ENCODE results near the gene CAMKK2.
"Not testable (repeated sequence)": the region's sequence is repeated elsewhere in the genome, so short reads cannot be mapped to it uniquely, and the experiment has no call there.

Gene CAMKK2

GRCh38 chr12:121259074-121259473 lies 37.4 kb downstream of the CAMKK2 start:
- no peak overlapping the region for H3K9ac ChIP-seq (ENCODE audit: low read length)
- H3K9me3 ChIP-seq (ENCODE audit: control insufficient read depth, insufficient read depth, low read depth, low read length): no peaks in the 10 kb centered on the region
- no peak overlapping the region for H3K4me3 ChIP-seq (ENCODE audit: low read depth, low read length)
- H3K36me3 ChIP-seq (ENCODE audit: control insufficient read depth, insufficient read depth, low read length): peaks cover 68% of the 10 kb centered on the region
- H3K27me3 ChIP-seq (ENCODE audit: control insufficient read depth, insufficient read depth, low read length): no peaks in the 10 kb centered on the region
- H3K27ac ChIP-seq (ENCODE audit: low read depth, low read length): no peak overlapping the region
- no peaks in the 10 kb centered on the region for H3K4me1 ChIP-seq (ENCODE audit: control insufficient read depth, insufficient read depth, low read length)

DNA sequence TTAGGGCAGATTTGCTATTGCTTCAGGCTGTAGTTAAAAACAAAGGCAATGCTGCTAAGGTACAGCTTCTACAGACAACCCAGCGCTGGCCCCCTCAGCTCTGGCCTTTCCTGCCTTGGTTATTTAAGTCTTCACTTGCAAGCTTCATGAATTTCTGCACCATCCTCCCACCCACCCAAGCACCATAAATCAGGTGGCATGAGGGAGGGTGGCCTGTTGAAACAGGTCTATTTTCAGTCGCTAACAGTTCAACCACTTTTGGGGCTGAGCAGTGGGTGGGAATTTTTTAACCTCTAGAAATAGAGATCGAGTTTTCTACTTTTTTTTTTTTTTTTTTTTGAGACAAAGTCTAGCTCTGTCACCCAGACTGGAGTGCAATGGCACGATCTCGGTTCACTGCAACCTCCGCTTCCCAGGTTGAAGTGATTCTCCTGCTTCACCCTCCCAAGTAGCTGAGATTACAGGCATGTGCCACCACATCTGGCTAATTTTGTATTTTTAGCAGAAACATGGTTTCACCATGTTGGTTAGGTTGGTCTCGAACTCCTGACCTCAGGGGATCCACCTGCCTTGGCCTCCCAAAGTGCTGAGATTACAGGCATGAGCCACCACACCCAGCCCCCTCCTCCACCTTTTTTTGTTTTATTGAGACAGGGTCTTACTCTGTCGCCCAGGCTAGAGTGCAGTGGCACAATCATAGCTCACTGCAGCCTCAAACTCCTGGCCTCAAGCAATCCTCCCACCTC lies 38.6 kb downstream of the CAMKK2 start:
- H3K36me3 ChIP-seq (ENCODE audit: control insufficient read depth, insufficient read depth, low read length): peaks cover 68% of the 10 kb centered on the region
- not testable (repeated sequence) for H3K27ac ChIP-seq (ENCODE audit: low read depth, low read length); H3K27me3 ChIP-seq (ENCODE audit: control insufficient read depth, insufficient read depth, low read length); H3K9me3 ChIP-seq (ENCODE audit: control insufficient read depth, insufficient read depth, low read depth, low read length); H3K9ac ChIP-seq (ENCODE audit: low read length); H3K4me3 ChIP-seq (ENCODE audit: low read depth, low read length); H3K4me1 ChIP-seq (ENCODE audit: control insufficient read depth, insufficient read depth, low read length)

DNA sequence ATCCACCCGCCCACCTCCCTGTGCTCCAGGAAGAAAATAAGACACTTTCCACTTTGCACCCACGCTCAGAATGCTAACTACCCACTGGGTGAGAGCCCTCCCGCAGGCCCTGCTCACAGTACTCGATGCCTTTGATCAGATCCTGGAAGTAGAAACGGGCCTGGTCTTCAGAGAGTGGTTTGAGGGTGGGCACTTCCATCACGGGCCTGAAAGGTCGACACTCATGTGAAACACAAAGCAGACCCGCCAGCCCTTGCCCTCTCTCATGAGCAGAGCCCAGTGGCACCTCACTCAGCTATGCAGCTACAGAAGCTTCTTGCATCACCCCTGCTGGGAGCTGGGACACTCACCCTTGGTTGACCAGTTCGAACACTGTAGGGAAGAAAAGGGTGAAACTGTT lies 41.1 kb downstream of the CAMKK2 start:
- Histone ChIP-seq H3K36me3 (ENCODE audit: control insufficient read depth, insufficient read depth, low read length) (peaks cover 72% of the 10 kb centered on the region), H3K4me3 (ENCODE audit: low read depth, low read length) (no peak overlapping the region), H3K4me1 (ENCODE audit: control insufficient read depth, insufficient read depth, low read length) (no peaks in the 10 kb centered on the region), H3K27ac (ENCODE audit: low read depth, low read length) (no peak overlapping the region), H3K27me3 (ENCODE audit: control insufficient read depth, insufficient read depth, low read length) (no peaks in the 10 kb centered on the region), H3K9ac (ENCODE audit: low read length) (no peak overlapping the region), H3K9me3 (ENCODE audit: control insufficient read depth, insufficient read depth, low read depth, low read length) (no peaks in the 10 kb centered on the region)

DNA sequence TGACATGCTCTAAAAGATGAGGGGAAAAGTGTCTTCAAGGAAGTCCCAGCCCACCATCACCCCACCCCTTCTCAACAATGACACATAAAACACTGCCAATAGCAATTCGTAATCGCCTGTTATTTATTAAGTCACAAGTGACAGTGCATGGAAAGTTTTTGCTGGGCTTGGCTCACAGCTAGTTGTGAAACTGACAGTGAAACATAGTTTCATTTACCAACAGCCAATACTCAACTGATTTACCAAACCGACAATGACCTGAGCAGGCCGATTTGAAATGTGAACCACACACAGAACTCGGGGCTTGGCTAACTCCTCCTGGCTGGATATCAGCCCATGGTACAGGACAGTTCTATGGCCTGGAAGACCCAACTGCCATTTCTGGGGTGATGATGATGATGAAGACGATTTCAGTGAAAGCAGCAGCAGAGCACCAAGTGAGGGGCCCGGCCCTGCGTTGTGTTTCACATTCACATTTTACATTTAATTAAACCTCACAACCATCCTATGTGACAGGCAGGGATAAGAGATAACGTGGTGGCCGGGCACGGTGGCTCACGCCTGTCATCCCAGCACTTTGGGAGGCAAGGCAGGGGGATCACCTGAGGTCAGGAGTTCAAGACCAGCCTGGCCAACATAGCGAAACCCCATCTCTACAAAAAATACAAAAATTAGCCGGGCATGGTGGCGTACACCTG lies 42.7 kb downstream of the CAMKK2 start:
- H3K4me3 ChIP-seq (ENCODE audit: low read depth, low read length): no peak overlapping the region
- H3K4me1 ChIP-seq (ENCODE audit: control insufficient read depth, insufficient read depth, low read length): no peaks in the 10 kb centered on the region
- H3K27ac ChIP-seq (ENCODE audit: low read depth, low read length): no peak overlapping the region
- H3K36me3 ChIP-seq (ENCODE audit: control insufficient read depth, insufficient read depth, low read length): peaks cover 73% of the 10 kb centered on the region
- no peaks in the 10 kb centered on the region for H3K9me3 ChIP-seq (ENCODE audit: control insufficient read depth, insufficient read depth, low read depth, low read length)
- no peaks in the 10 kb centered on the region for H3K27me3 ChIP-seq (ENCODE audit: control insufficient read depth, insufficient read depth, low read length)
- no peak overlapping the region for H3K9ac ChIP-seq (ENCODE audit: low read length)

DNA sequence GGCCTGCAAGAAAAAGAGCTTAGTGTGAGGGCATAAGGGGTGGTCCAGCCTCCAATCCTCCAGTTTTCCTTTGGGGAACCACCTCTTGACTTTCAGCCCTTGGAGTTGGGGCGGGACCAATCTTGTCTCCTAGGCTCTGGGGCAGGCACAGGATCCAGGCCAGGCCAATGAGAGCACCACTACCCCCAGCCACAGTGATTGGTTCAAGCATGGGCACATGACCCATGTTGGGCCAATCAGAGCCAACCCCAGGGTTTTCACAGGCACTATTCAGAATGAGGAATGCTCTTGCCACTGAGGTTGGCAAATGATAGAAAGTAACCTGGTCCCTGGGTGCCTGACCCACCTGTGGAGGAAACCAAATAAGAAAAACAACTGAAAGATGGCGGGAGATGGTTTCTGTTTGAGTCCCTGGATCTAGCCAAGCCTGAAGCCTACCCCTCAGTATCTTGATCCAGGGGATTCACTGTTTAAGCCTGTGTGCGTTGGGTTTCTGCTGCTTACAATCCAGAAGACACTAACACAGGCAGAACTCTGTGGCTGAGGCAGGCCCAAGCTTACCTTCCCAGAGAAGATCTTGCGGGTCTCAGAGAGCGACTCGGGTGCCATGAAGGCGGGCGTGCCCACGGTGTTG lies 43.7 kb downstream of the CAMKK2 start:
- H3K9ac ChIP-seq (ENCODE audit: low read length): no peak overlapping the region
- H3K36me3 ChIP-seq (ENCODE audit: control insufficient read depth, insufficient read depth, low read length): peaks cover 78% of the 10 kb centered on the region

GRCh38 chr12:121251838-121252237 lies 44.7 kb downstream of the CAMKK2 start:
- H3K27ac ChIP-seq (ENCODE audit: low read depth, low read length): no peak overlapping the region
- H3K27me3 ChIP-seq (ENCODE audit: control insufficient read depth, insufficient read depth, low read length): no peaks in the 10 kb centered on the region
- peaks cover 86% of the 10 kb centered on the region for H3K36me3 ChIP-seq (ENCODE audit: control insufficient read depth, insufficient read depth, low read length)
- H3K9me3 ChIP-seq (ENCODE audit: control insufficient read depth, insufficient read depth, low read depth, low read length): no peaks in the 10 kb centered on the region
- H3K9ac ChIP-seq (ENCODE audit: low read length): no peak overlapping the region
- H3K4me3 ChIP-seq (ENCODE audit: low read depth, low read length): no peak overlapping the region
- H3K4me1 ChIP-seq (ENCODE audit: control insufficient read depth, insufficient read depth, low read length): no peaks in the 10 kb centered on the region

More for the DNA sequence above, 43.7 kb downstream of the CAMKK2 start:
- Histone ChIP-seq H3K9me3 (ENCODE audit: control insufficient read depth, insufficient read depth, low read depth, low read length) (no peaks in the 10 kb centered on the region), H3K27me3 (ENCODE audit: control insufficient read depth, insufficient read depth, low read length) (no peaks in the 10 kb centered on the region), H3K4me3 (ENCODE audit: low read depth, low read length) (no peak overlapping the region), H3K4me1 (ENCODE audit: control insufficient read depth, insufficient read depth, low read length) (no peaks in the 10 kb centered on the region), H3K27ac (ENCODE audit: low read depth, low read length) (no peak overlapping the region)

DNA sequence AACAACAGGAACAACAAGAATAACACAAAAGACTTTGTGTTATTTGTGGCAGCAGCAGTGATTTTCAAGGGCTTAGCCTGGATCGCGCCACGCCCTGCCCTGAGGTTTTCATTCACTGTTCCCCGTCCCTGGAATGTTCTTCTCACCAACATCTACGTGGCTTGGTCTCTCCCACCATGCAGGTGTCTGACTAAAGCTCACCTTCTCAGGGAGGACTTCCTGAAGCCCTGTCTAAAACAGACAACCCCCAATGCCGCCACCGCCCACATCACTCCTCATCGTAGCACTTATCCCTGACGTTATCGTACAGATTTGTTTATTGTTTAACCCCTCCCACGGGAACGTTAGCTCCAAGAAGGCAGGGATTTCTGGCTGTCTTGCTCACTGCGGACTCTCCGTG lies 46.1 kb downstream of the CAMKK2 start:
- H3K9me3 ChIP-seq (ENCODE audit: control insufficient read depth, insufficient read depth, low read depth, low read length): no peaks in the 10 kb centered on the region
- H3K4me1 ChIP-seq (ENCODE audit: control insufficient read depth, insufficient read depth, low read length): no peaks in the 10 kb centered on the region
- H3K4me3 ChIP-seq (ENCODE audit: low read depth, low read length): no peak overlapping the region
- H3K27me3 ChIP-seq (ENCODE audit: control insufficient read depth, insufficient read depth, low read length): no peaks in the 10 kb centered on the region
- H3K27ac ChIP-seq (ENCODE audit: low read depth, low read length): no peak overlapping the region
- peaks cover 78% of the 10 kb centered on the region for H3K36me3 ChIP-seq (ENCODE audit: control insufficient read depth, insufficient read depth, low read length)
- no peak overlapping the region for H3K9ac ChIP-seq (ENCODE audit: low read length)

DNA sequence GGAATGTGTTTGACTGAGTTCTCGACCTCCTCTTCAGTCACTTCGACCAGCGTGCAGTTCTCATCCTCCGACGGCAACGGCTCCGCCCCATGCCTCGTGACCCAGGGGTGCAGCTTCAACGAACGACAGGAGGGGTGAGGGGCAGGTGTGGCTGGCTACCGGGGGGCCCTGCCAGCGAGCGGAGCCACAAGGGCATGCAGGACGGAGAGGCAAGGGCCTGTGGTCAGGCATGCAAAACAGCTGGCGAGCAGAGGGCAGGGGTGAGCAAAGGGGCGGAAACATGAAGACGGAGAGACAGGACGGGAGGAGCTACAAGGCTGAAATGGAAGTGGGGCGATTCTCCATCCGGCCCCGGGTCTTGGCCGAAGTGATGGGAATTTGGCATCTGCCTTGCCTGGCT lies 47.9 kb downstream of the CAMKK2 start:
- Histone ChIP-seq H3K9me3 (ENCODE audit: control insufficient read depth, insufficient read depth, low read depth, low read length) (no peaks in the 10 kb centered on the region), H3K27ac (ENCODE audit: low read depth, low read length) (no peak overlapping the region), H3K9ac (ENCODE audit: low read length) (no peak overlapping the region), H3K27me3 (ENCODE audit: control insufficient read depth, insufficient read depth, low read length) (no peaks in the 10 kb centered on the region), H3K4me1 (ENCODE audit: control insufficient read depth, insufficient read depth, low read length) (no peaks in the 10 kb centered on the region), H3K36me3 (ENCODE audit: control insufficient read depth, insufficient read depth, low read length) (peaks cover 81% of the 10 kb centered on the region), H3K4me3 (ENCODE audit: low read depth, low read length) (no peak overlapping the region)

DNA sequence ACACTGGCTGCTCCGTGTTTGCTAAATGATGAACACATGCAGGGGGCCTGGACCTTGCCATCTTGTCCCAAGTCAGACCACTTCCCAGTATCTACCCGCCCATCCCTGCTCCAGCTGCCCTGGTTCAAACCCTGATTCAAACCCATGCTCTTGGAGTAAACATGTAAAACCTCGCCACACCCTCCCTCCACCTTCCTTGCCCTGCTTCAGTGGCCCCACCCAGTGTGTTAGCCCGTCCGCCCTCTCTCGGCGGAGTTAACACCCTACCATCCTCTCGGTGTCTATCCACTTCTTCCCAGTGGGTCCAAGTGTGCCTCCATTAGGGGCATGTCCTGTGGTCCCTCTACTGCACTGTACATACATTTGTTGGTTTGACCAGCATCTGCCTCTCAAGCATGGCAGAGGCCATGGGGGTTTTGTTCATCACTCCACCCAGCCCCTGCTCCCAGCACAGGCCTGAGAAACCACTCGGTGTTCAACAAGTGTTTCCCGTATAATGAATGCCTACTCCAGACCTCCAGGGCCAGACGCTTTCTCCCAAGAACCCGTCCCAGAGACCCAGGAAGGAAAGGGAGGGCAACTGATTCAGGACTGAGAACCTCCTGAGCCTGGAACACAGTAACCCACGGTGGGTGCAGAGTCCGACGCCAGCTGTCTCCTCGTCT lies 49.5 kb downstream of the CAMKK2 start:
- H3K4me3 ChIP-seq (ENCODE audit: low read depth, low read length): no peak overlapping the region
- no peaks in the 10 kb centered on the region for H3K4me1 ChIP-seq (ENCODE audit: control insufficient read depth, insufficient read depth, low read length)
- no peak overlapping the region for H3K27ac ChIP-seq (ENCODE audit: low read depth, low read length)
- no peak overlapping the region for H3K9ac ChIP-seq (ENCODE audit: low read length)
- H3K9me3 ChIP-seq (ENCODE audit: control insufficient read depth, insufficient read depth, low read depth, low read length): no peaks in the 10 kb centered on the region
- no peaks in the 10 kb centered on the region for H3K27me3 ChIP-seq (ENCODE audit: control insufficient read depth, insufficient read depth, low read length)
- H3K36me3 ChIP-seq (ENCODE audit: control insufficient read depth, insufficient read depth, low read length): peaks cover 73% of the 10 kb centered on the region

DNA sequence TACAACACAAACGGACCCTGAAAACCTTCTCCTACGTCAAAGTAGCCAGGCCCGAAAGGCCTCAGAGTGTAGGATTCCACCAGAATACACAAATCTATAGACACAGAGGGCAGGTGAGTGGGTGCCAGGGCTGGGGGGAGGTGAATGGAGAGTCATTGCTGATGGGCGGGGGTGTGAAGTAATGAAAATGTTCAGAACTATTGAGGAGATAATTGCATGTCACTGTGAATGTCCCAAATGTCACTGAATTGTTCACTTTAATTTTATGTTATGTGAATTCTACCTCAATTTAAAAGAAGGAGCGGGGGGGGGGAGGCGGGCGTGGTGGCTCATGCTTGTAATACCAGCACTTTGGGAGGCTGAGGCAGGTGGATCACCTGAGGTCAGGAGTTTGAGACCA lies 50.6 kb downstream of the CAMKK2 start:
- Histone ChIP-seq H3K27ac (ENCODE audit: low read depth, low read length) (no peak overlapping the region), H3K36me3 (ENCODE audit: control insufficient read depth, insufficient read depth, low read length) (peaks cover 72% of the 10 kb centered on the region), H3K9ac (ENCODE audit: low read length) (no peak overlapping the region), H3K27me3 (ENCODE audit: control insufficient read depth, insufficient read depth, low read length) (no peaks in the 10 kb centered on the region), H3K9me3 (ENCODE audit: control insufficient read depth, insufficient read depth, low read depth, low read length) (no peaks in the 10 kb centered on the region), H3K4me3 (ENCODE audit: low read depth, low read length) (no peak overlapping the region), H3K4me1 (ENCODE audit: control insufficient read depth, insufficient read depth, low read length) (peaks cover 8% of the 10 kb centered on the region; the same call in 1 of the 2 replicates)

- H3K27me3 ChIP-seq (ENCODE audit: control insufficient read depth, insufficient read depth, low read length): no peaks in the 10 kb centered on the region
- H3K4me1 ChIP-seq (ENCODE audit: control insufficient read depth, insufficient read depth, low read length): peaks cover 14% of the 10 kb centered on the region
- no peak overlapping the region for H3K27ac ChIP-seq (ENCODE audit: low read depth, low read length)
- H3K4me3 ChIP-seq (ENCODE audit: low read depth, low read length): no peak overlapping the region
- H3K36me3 ChIP-seq (ENCODE audit: control insufficient read depth, insufficient read depth, low read length): peaks cover 69% of the 10 kb centered on the region
- no peak overlapping the region for H3K9ac ChIP-seq (ENCODE audit: low read length)
- H3K9me3 ChIP-seq (ENCODE audit: control insufficient read depth, insufficient read depth, low read depth, low read length): no peaks in the 10 kb centered on the region
Measured at GRCh38 chr12:121245031-121245430, 51.5 kb downstream of the CAMKK2 start.
